Panc1 (cell line): ENCODE measurements around the gene AOAH. TPM values are rescaled to one million over a fixed set of nuclear protein-coding genes. Genes with fewer than 3 reads are reported as not detected.

Source experiments
- ATAC-seq: fragments of 200-7000 bp; cut with Tn5 transposase; 2 replicates; pipeline ENCODE4 v1.9.1; 2020; ENCODE audit warnings: mild to moderate bottlenecking, moderate library complexity
- BruUV-seq: library from RNA; stranded (reverse); fragments of 400-500 nt; replicated peaks from 2 replicates; lab custom pipeline; 2021; lab: Mats Ljungman, UMichigan
- CTCF ChIA-PET: fragments of 300-600 bp; sonication (Branson Sonifier 250); formaldehyde crosslinking; loops from one replicate; lab custom pipeline; 2022; ENCODE audit warnings: antibody characterized with exemption; lab: Charles Lee
- POLR2A ChIA-PET: fragments of 300-600 bp; sonication (Branson Sonifier 250); formaldehyde crosslinking; loops from one replicate; lab custom pipeline; 2022; ENCODE audit warnings: antibody characterized with exemption; lab: Charles Lee
- DNase-seq: peaks from one replicate; pipeline ENCODE4 v3.0.0-alpha.2; 2010; ENCODE audit warnings: low read depth, low spot score
- H3K27ac ChIP-seq: 2 replicates; pipeline ENCODE4 v1.5.1; 2011; ENCODE audit warnings: mild to moderate bottlenecking, low read length, inconsistent platforms
- H3K27me3 ChIP-seq: fragments of 200-500 bp; sonication (Bioruptor generic); 2 replicates; pipeline ENCODE4 v1.6.0; 2014; ENCODE audit warnings: low read length, inconsistent platforms; ENCODE audit not compliant: control insufficient read depth, insufficient read depth
- H3K36me3 ChIP-seq: fragments of 200-500 bp; sonication (Bioruptor generic); 2 replicates; pipeline ENCODE4 v1.5.1; 2014; ENCODE audit warnings: inconsistent platforms, mild to moderate bottlenecking, low read length, moderate library complexity; ENCODE audit not compliant: control insufficient read depth, insufficient read depth
- H3K4me1 ChIP-seq: 2 replicates; pipeline ENCODE4 v1.5.1; 2011; ENCODE audit warnings: inconsistent platforms, mild to moderate bottlenecking, low read length, moderate library complexity; ENCODE audit not compliant: control insufficient read depth, insufficient read depth
- H3K4me3 ChIP-seq, 2 experiments: 2 replicates each; pipeline ENCODE4 v1.5.1; 2011 to 2012; ENCODE audit warnings: low read depth in 2 of 2, low read length in 2 of 2, mild to moderate bottlenecking in 2 of 2, inconsistent platforms in 1 of 2, moderate library complexity in 1 of 2
- H3K9me3 ChIP-seq: fragments of 200-500 bp; sonication (Bioruptor generic); 2 replicates; pipeline ENCODE4 v1.5.1; 2014; ENCODE audit warnings: low read depth, mild to moderate bottlenecking, inconsistent platforms, low read length, moderate library complexity; ENCODE audit not compliant: control insufficient read depth, insufficient read depth
- POLR2AphosphoS5 ChIP-seq: IDR thresholded peaks from 2 replicates; pipeline ENCODE4 v1.6.1; 2012; ENCODE audit warnings: mild to moderate bottlenecking, low read depth, low read length, moderate library complexity
- SIN3A ChIP-seq: IDR thresholded peaks from 2 replicates; pipeline ENCODE4 v1.6.1; 2012; ENCODE audit warnings: low read depth, mild to moderate bottlenecking, low read length, moderate library complexity, borderline replicate concordance; ENCODE audit not compliant: insufficient read depth
- TCF7L2 ChIP-seq: IDR thresholded peaks from 2 replicates; pipeline ENCODE4 v1.6.1; 2011; ENCODE audit warnings: mild to moderate bottlenecking, low read depth, low read length, inconsistent platforms
- in situ Hi-C: cut with HindIII; loops from 2 replicates; pipeline ENCODE4 v1.10.0; 2016; ENCODE audit warnings: low sequenced_read_pairs, low pct_unique_long_range_greater_than_20kb
- intact Hi-C: fragments of 100-400 bp; cut with micrococcal nuclease; formaldehyde crosslinking; loops from one replicate; pipeline ENCODE4 v1.10.0; 2022; ENCODE audit not compliant: unreplicated experiment
- total RNA-seq: library from RNA; stranded (reverse); gene quantifications from one replicate; pipeline ENCODE4 v1.2.1, GENCODE V29; 2021; ENCODE audit not compliant: unreplicated experiment
- TF ChIP-seq, protein P1 (sequence below), 2 experiments: IDR thresholded peaks; 2 replicates each; pipeline ENCODE4 v1.6.1; 2011 to 2012; ENCODE audit warnings: low read depth in 2 of 2, control low read depth in 1 of 2, low read length in 1 of 2, mild to moderate bottlenecking in 1 of 2, moderate library complexity in 1 of 2; ENCODE audit not compliant: insufficient read depth in 1 of 2
- TF ChIP-seq, protein P2 (sequence below): fragments of 450-650 bp; IDR thresholded peaks from 2 replicates; pipeline ENCODE4 v1.5.1; 2017; ENCODE audit warnings: mild to moderate bottlenecking

Gene AOAH
- total RNA-seq, 1 experiment from 2014 or later: 0.31 TPM

DNA sequence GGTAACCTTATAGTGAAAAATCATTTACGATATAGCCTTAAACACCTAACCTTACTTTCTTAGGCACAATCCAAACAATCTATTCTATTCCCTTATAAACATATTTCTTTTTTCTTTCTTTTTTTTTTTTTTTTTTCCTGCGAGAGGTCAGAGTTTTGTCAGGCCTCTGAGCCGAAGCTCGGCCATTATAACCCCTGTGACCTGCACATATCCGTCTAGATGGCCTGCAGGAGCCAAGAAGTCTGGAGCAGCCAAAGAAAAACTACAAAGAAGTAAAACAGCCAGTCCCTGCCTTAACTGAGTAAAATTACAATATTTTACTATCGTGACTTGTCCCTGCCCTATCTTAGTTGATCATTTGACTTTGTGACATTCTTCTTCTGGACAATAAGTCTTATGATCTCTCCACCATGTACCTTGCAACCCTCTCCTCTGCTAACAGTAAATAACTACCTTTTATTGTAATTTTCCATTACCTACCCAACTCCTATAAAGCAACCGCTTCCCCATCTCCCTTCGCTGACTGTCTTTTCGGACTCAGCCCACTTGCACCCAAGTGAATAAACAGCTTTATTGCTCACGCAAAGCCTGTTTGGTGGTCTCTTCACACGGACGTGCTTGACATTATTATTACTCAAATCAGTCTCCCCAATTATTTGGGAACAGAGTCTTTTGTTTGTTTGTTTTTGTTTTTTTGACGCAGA is 64.5 kb downstream of the AOAH start:
- peaks cover 34% of the 10 kb centered on the region for H3K4me1 ChIP-seq
- H3K9me3 ChIP-seq: peaks cover 65% of the 10 kb centered on the region; the same call in 1 of the 2 replicates
- DNase-seq (no peak), ATAC-seq (no peak)
- no peak overlapping the region for H3K4me3 ChIP-seq
- no TSS peak for BruUV-seq
- H3K36me3 ChIP-seq: no peaks in the 10 kb centered on the region
- POLR2A ChIA-PET: interaction anchor here (0.7 kb wide), 1 partner anchor 268 kb away, joined by 10 read pairs; no protein-coding TSS in a partner anchor
- peak overlapping the region; percentile 99 for H3K27ac ChIP-seq
- CTCF ChIA-PET: interaction anchor here (0.6 to 1.1 kb wide), 3 partner anchors 17 to 522 kb away, joined by 3 to 6 read pairs (median 4); no protein-coding TSS in a partner anchor
- TF ChIP-seq, protein P1, sequence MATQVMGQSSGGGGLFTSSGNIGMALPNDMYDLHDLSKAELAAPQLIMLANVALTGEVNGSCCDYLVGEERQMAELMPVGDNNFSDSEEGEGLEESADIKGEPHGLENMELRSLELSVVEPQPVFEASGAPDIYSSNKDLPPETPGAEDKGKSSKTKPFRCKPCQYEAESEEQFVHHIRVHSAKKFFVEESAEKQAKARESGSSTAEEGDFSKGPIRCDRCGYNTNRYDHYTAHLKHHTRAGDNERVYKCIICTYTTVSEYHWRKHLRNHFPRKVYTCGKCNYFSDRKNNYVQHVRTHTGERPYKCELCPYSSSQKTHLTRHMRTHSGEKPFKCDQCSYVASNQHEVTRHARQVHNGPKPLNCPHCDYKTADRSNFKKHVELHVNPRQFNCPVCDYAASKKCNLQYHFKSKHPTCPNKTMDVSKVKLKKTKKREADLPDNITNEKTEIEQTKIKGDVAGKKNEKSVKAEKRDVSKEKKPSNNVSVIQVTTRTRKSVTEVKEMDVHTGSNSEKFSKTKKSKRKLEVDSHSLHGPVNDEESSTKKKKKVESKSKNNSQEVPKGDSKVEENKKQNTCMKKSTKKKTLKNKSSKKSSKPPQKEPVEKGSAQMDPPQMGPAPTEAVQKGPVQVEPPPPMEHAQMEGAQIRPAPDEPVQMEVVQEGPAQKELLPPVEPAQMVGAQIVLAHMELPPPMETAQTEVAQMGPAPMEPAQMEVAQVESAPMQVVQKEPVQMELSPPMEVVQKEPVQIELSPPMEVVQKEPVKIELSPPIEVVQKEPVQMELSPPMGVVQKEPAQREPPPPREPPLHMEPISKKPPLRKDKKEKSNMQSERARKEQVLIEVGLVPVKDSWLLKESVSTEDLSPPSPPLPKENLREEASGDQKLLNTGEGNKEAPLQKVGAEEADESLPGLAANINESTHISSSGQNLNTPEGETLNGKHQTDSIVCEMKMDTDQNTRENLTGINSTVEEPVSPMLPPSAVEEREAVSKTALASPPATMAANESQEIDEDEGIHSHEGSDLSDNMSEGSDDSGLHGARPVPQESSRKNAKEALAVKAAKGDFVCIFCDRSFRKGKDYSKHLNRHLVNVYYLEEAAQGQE (IDR thresholded peaks at IDR 0.05; ENCODE audit: insufficient read depth in 1 of 2, low read depth in 2 of 2, low read length in 1 of 2): no peak
- no peak for TF ChIP-seq TCF7L2
- TF ChIP-seq SIN3A: no peak
- TF ChIP-seq, protein P2, sequence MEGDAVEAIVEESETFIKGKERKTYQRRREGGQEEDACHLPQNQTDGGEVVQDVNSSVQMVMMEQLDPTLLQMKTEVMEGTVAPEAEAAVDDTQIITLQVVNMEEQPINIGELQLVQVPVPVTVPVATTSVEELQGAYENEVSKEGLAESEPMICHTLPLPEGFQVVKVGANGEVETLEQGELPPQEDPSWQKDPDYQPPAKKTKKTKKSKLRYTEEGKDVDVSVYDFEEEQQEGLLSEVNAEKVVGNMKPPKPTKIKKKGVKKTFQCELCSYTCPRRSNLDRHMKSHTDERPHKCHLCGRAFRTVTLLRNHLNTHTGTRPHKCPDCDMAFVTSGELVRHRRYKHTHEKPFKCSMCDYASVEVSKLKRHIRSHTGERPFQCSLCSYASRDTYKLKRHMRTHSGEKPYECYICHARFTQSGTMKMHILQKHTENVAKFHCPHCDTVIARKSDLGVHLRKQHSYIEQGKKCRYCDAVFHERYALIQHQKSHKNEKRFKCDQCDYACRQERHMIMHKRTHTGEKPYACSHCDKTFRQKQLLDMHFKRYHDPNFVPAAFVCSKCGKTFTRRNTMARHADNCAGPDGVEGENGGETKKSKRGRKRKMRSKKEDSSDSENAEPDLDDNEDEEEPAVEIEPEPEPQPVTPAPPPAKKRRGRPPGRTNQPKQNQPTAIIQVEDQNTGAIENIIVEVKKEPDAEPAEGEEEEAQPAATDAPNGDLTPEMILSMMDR: no peak
- no peak for TF ChIP-seq POLR2AphosphoS5
- intact Hi-C loops: loop anchor here (5.0 kb wide), 2 partner anchors 167 to 523 kb away; no protein-coding TSS in a partner anchor
- in situ Hi-C loops: no loop called here
- H3K27me3 ChIP-seq: no peaks in the 10 kb centered on the region

DNA sequence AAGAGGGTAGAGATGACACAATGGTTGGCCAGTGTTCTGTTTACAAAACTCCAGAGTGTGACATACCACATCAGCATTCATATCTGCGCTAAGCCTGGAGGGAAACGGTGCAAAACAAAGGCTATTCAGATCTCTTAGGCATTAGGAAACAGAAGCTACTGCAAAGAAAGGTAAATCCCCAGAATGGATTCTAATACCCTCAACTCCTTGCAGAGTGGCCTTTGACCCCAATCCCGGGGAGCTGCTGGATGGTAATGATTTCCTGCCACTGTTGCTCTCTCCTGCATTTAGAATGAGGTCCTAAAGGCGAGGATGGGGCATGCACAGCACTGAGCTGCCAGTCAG is 65.2 kb downstream of the AOAH start:
- no TSS peak for BruUV-seq
- ChIA-PET POLR2A (no interaction called here), CTCF (interaction anchor here (0.6 to 1.1 kb wide), 3 partner anchors 18 to 523 kb away, joined by 3 to 6 read pairs (median 4); no protein-coding TSS in a partner anchor)
- in situ Hi-C loops: no loop called here
- no peaks in the 10 kb centered on the region for H3K27me3 ChIP-seq
- no peaks in the 10 kb centered on the region for H3K36me3 ChIP-seq
- TF ChIP-seq SIN3A (no peak), POLR2AphosphoS5 (peak; percentile 61; the same call in 1 of the 2 replicates), TCF7L2 (peak; percentile 87)
- TF ChIP-seq, protein P2: no peak
- TF ChIP-seq, protein P1 (IDR thresholded peaks at IDR 0.05; ENCODE audit: insufficient read depth in 1 of 2, low read depth in 2 of 2, low read length in 1 of 2): no peak
- peak overlapping the region; percentile 2 to 28; a peak in 3 of 4 replicates for H3K4me3 ChIP-seq
- peaks cover 34% of the 10 kb centered on the region for H3K4me1 ChIP-seq
- intact Hi-C loops: loop anchor here (5.0 kb wide), 2 partner anchors 167 to 523 kb away; no protein-coding TSS in a partner anchor
- H3K9me3 ChIP-seq: peaks cover 66% of the 10 kb centered on the region; the same call in 1 of the 2 replicates
- DNase-seq (peak; percentile 98), ATAC-seq (peak; percentile 95)
- H3K27ac ChIP-seq: peak overlapping the region; percentile 99
